NCI-H774 (cell line): ENCODE measurements around the gene TAP2.

Experiments used
- DNase-seq: peaks from one replicate; lab custom pipeline; 2025; lab: John Stamatoyannopoulos, UW

TAP2 gene

GRCh38 chr6:32790306-32790705, 48.2 kb downstream of the TAP2 start:
- no peak for DNase-seq
